HCT116 (cell line): ENCODE data around the gene FXYD4. TPM values are rescaled to one million over a fixed set of nuclear protein-coding genes. Genes with fewer than 3 reads are reported as not detected.
A peak's percentile ranks its signal among the peaks of the same experiment; 100 is the strongest.

ENCODE experiments used
- ATAC-seq: fragments of 200-7000 bp; cut with Tn5 transposase; 2 replicates; pipeline ENCODE4 v1.9.1; 2020; ENCODE audit warnings: mild to moderate bottlenecking, moderate library complexity
- BruUV-seq: library from RNA; stranded (reverse); fragments of 400-500 nt; replicated peaks from 2 replicates; lab custom pipeline; 2021; lab: Mats Ljungman, UMichigan
- CTCF ChIA-PET: fragments of 300-600 bp; sonication (Branson Sonifier 250); formaldehyde crosslinking; loops from one replicate; lab custom pipeline; 2021; ENCODE audit warnings: antibody characterized with exemption; lab: Charles Lee
- POLR2A ChIA-PET: fragments of 300-600, 350-600 bp; sonication (Branson Sonifier 250); formaldehyde crosslinking; loops from one replicate; lab custom pipeline; 2021; ENCODE audit warnings: antibody characterized with exemption; lab: Charles Lee
- RAD21 ChIA-PET, 2 experiments: fragments of 300-600 bp; sonication (Branson Sonifier 250); formaldehyde crosslinking; loops; one replicate each; lab custom pipeline; 2023; ENCODE audit warnings: low total read pairs in 2 of 2; ENCODE audit not compliant: uncharacterized antibody in 2 of 2, unreplicated experiment in 2 of 2, low non-redundant PET in 1 of 2; lab: Charles Lee
- DNase-seq: peaks from one replicate; pipeline ENCODE4 v3.0.0-alpha.2; 2010; ENCODE audit warnings: low read depth, low spot score
- H2AFZ ChIP-seq: fragments of 200-600 bp; shearing (Covaris generic), sonication (generic); 2 replicates; pipeline ENCODE4 v1.6.1; 2017; ENCODE audit warnings: low read depth, mixed run types, mixed read lengths, antibody characterized with exemption, low read length; ENCODE audit not compliant: poor library complexity, severe bottlenecking
- H3K27ac ChIP-seq: 2 replicates; pipeline ENCODE4 v1.5.1; 2012; ENCODE audit warnings: low read depth, low read length
- H3K27me3 ChIP-seq: fragments of 200-600 bp; sonication (generic); 2 replicates; pipeline ENCODE4 v1.6.1; 2016; ENCODE audit warnings: mixed run types, low read length, mixed read lengths; ENCODE audit not compliant: insufficient read depth
- H3K36me3 ChIP-seq, 2 experiments: fragments of 200-500 bp in 1 of 2; fragments of 200-600 bp in 1 of 2; sonication (Bioruptor generic) in 1 of 2; sonication (generic) in 1 of 2; 2 replicates each; pipeline versions ENCODE4 v1.5.1 to v1.6.1; 2014 to 2016; ENCODE audit warnings: low read length in 2 of 2, inconsistent platforms in 1 of 2, mixed read lengths in 1 of 2, mixed run types in 1 of 2; ENCODE audit not compliant: insufficient read depth in 2 of 2, control insufficient read depth in 1 of 2
- H3K4me1 ChIP-seq, 2 experiments: fragments of 200-600 bp in 1 of 2; sonication (generic) in 1 of 2; 2 replicates each; pipeline versions ENCODE4 v1.5.1 to v1.6.1; 2012 to 2017; ENCODE audit warnings: low read length in 2 of 2, inconsistent platforms in 1 of 2, mild to moderate bottlenecking in 1 of 2, mixed read lengths in 1 of 2, mixed run types in 1 of 2, moderate library complexity in 1 of 2; ENCODE audit not compliant: insufficient read depth in 2 of 2, control insufficient read depth in 1 of 2
- H3K4me2 ChIP-seq: fragments of 200-600 bp; sonication (generic); 2 replicates; pipeline ENCODE4 v1.6.1; 2017; ENCODE audit warnings: mixed run types, low read length, mixed read lengths
- H3K4me3 ChIP-seq, 2 experiments: fragments of 200-600 bp in 1 of 2; sonication (generic) in 1 of 2; replicated peaks in 1 of 2; 2 replicates each; pipeline ENCODE4 v1.5.1; 2011 to 2016; ENCODE audit warnings: low read length in 2 of 2, control low read depth in 1 of 2, low read depth in 1 of 2, mild to moderate bottlenecking in 1 of 2, mixed read lengths in 1 of 2, mixed run types in 1 of 2
- H3K79me2 ChIP-seq: fragments of 200-600 bp; sonication (generic); 2 replicates; pipeline ENCODE4 v1.6.1; 2017; ENCODE audit warnings: mild to moderate bottlenecking, mixed run types, low read length, moderate library complexity, mixed read lengths; ENCODE audit not compliant: insufficient read depth
- H3K9ac ChIP-seq: fragments of 200-600 bp; sonication (generic); 2 replicates; pipeline ENCODE4 v1.6.1; 2016; ENCODE audit warnings: low read length, mixed read lengths
- H3K9me2 ChIP-seq: fragments of 200-600 bp; sonication (generic), shearing (Covaris generic); 2 replicates; pipeline ENCODE4 v1.6.1; 2017; ENCODE audit warnings: mixed run types, mild to moderate bottlenecking, moderate library complexity; ENCODE audit not compliant: insufficient read depth
- H3K9me3 ChIP-seq, 2 experiments: fragments of 200-500 bp in 1 of 2; fragments of 200-600 bp in 1 of 2; sonication (Bioruptor generic) in 1 of 2; sonication (generic) in 1 of 2; 2 replicates each; pipeline ENCODE4 v1.6.1; 2014 to 2017; ENCODE audit warnings: low read length in 2 of 2, mixed read lengths in 2 of 2, inconsistent platforms in 1 of 2, low read depth in 1 of 2, mild to moderate bottlenecking in 1 of 2, mixed run types in 1 of 2, moderate library complexity in 1 of 2; ENCODE audit not compliant: control insufficient read depth in 1 of 2, insufficient read depth in 1 of 2
- H4K20me1 ChIP-seq: fragments of 200-600 bp; sonication (generic), shearing (Covaris generic); 2 replicates; pipeline ENCODE4 v1.6.1; 2017; ENCODE audit warnings: mixed run types, mild to moderate bottlenecking, moderate library complexity; ENCODE audit not compliant: insufficient read depth
- EGR1 ChIP-seq: IDR thresholded peaks from 2 replicates; pipeline ENCODE4 v1.6.1; 2012; ENCODE audit warnings: low read depth
- EZH2 ChIP-seq: fragments of 200-600 bp; sonication (generic); IDR thresholded peaks from 2 replicates; pipeline ENCODE4 v1.6.1; 2017; ENCODE audit warnings: antibody characterized with exemption, mixed run types
- FOSL1 ChIP-seq: IDR thresholded peaks from 2 replicates; pipeline ENCODE4 v1.6.1; 2012; ENCODE audit warnings: low read depth
- JUND ChIP-seq: IDR thresholded peaks from 2 replicates; pipeline ENCODE4 v1.6.1; 2012
- POLR2A ChIP-seq: IDR thresholded peaks from 2 replicates; pipeline ENCODE4 v1.7.0; 2011; ENCODE audit warnings: borderline replicate concordance; ENCODE audit not compliant: insufficient read depth, insufficient read length; ENCODE audit errors: extremely low read depth
- SP1 ChIP-seq: IDR thresholded peaks from 2 replicates; pipeline ENCODE4 v1.6.1; 2012; ENCODE audit warnings: low read depth
- SRF ChIP-seq: IDR thresholded peaks from 2 replicates; pipeline ENCODE4 v1.6.1; 2012; ENCODE audit warnings: low read depth
- TCF7L2 ChIP-seq: IDR thresholded peaks from 2 replicates; pipeline ENCODE4 v1.7.0; 2011; ENCODE audit warnings: borderline replicate concordance, inconsistent platforms; ENCODE audit not compliant: insufficient read depth, insufficient read length; ENCODE audit errors: extremely low read depth
- ZFX ChIP-seq: fragments of 450-650 bp; IDR thresholded peaks from 2 replicates; pipeline ENCODE4 v1.6.1; 2017
- ZNF274 ChIP-seq: fragments of 200-500 bp; sonication (Bioruptor generic); IDR thresholded peaks from 2 replicates; pipeline ENCODE4 v1.6.1; 2014; ENCODE audit warnings: mild to moderate bottlenecking, low read depth, low read length, inconsistent platforms
- intact Hi-C: fragments of 100-400 bp; cut with micrococcal nuclease; formaldehyde crosslinking; loops from 2 replicates; pipeline ENCODE4 v1.10.0; 2022
- total RNA-seq: library from RNA; stranded (reverse); gene quantifications from one replicate; pipeline ENCODE4 v1.2.1, GENCODE V29; 2021; ENCODE audit not compliant: unreplicated experiment
- TF ChIP-seq, protein P1 (sequence below), 3 experiments: fragments of 200-600 bp in 1 of 3; sonication (generic) in 1 of 3; IDR thresholded peaks in 2 of 3; conservative IDR thresholded peaks in 1 of 3; 2 replicates each; pipeline ENCODE4 v1.5.1; 2012 to 2017; ENCODE audit warnings: low read depth in 2 of 3, low read length in 2 of 3, antibody characterized with exemption in 1 of 3, borderline replicate concordance in 1 of 3, control low read depth in 1 of 3, mild to moderate bottlenecking in 1 of 3, mixed read lengths in 1 of 3, mixed run types in 1 of 3, moderate library complexity in 1 of 3; ENCODE audit not compliant: insufficient read depth in 1 of 3

Gene FXYD4
- total RNA-seq, 1 experiment from 2014 or later: 0.71 TPM

DNA sequence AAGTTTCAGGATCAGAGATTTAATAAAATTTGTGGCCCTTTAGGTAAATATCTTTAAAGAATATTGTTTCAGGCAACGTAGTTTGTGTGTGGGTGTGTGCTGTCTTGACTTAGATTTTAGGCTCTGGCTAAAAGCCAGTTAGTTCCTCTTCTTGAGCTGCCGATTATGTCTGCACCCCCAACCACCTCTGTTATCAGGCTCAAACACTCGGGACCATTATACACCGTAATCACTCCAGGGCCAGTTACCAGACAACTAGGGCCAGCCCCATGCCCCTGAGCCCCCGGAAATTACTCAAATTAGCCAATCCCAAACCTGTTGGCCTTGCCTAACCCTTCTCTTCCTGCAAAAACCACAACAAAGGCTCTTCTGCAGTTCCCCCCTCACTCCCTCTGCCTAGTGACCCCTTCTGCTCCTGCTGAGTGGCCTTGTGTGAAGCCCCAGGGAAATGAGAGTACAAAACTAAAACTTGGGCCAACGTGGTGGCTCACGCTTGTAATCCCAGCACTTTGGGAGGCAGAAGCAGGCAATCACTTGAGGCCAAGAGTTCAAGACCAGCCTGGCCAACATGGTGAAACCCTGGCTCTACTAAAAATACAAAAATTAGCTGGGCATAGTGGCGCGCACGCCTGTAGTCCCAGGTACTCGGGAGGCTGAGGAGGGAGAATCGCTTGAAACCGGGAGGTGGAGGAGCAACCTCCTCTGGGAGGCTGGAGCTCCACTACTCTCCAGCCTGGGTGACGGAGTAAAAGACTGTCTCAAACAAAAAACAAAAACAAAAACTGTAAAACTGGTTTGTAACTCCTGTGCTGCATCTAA, 46.7 kb downstream of the FXYD4 start:
- Histone ChIP-seq H2AFZ (peak overlapping the region; percentile 69), H3K27ac (peak overlapping the region; percentile 36; the same call in 1 of the 2 replicates), H3K9ac (peak overlapping the region; percentile 12), H3K4me2 (peak overlapping the region; percentile 63), H3K9me3 (no peaks in the 10 kb centered on the region), H3K27me3 (no peaks in the 10 kb centered on the region), H3K79me2 (no peaks in the 10 kb centered on the region), H3K4me1 (peaks cover 33 to 44% of the 10 kb centered on the region in 2 experiments), H3K9me2 (no peaks in the 10 kb centered on the region), H4K20me1 (no peaks in the 10 kb centered on the region), H3K36me3 (no peaks in the 10 kb centered on the region), H3K4me3 (0 out of 4 replicates have a peak overlapping the region, but pooled peaks of 1 of the 2 experiments have one; percentile 2)
- ATAC-seq (peak; percentile 15; the same call in 1 of the 2 replicates), DNase-seq (no peak)
- CTCF ChIA-PET: no interaction called here
- peak; percentile 88 for TF ChIP-seq TCF7L2
- TF ChIP-seq, protein P1, sequence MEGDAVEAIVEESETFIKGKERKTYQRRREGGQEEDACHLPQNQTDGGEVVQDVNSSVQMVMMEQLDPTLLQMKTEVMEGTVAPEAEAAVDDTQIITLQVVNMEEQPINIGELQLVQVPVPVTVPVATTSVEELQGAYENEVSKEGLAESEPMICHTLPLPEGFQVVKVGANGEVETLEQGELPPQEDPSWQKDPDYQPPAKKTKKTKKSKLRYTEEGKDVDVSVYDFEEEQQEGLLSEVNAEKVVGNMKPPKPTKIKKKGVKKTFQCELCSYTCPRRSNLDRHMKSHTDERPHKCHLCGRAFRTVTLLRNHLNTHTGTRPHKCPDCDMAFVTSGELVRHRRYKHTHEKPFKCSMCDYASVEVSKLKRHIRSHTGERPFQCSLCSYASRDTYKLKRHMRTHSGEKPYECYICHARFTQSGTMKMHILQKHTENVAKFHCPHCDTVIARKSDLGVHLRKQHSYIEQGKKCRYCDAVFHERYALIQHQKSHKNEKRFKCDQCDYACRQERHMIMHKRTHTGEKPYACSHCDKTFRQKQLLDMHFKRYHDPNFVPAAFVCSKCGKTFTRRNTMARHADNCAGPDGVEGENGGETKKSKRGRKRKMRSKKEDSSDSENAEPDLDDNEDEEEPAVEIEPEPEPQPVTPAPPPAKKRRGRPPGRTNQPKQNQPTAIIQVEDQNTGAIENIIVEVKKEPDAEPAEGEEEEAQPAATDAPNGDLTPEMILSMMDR (IDR thresholded peaks at IDR 0.05 in 2 of 3, conservative IDR thresholded peaks at IDR 0.05 in 1 of 3; ENCODE audit: borderline replicate concordance in 1 of 3, insufficient read depth in 1 of 3, low read depth in 2 of 3, low read length in 2 of 3): no peak
- BruUV-seq: no TSS peak
- intact Hi-C loops: loop anchor here (1.0 kb wide), 1 partner anchor 9 kb away; the partner anchor contains the start of gene HNRNPF
- POLR2A ChIA-PET: interaction anchor here (0.9 to 1.1 kb wide), 2 partner anchors 9 to 10 kb away, joined by 3 read pairs; no protein-coding TSS in a partner anchor
- RAD21 ChIA-PET: no interaction called here

DNA sequence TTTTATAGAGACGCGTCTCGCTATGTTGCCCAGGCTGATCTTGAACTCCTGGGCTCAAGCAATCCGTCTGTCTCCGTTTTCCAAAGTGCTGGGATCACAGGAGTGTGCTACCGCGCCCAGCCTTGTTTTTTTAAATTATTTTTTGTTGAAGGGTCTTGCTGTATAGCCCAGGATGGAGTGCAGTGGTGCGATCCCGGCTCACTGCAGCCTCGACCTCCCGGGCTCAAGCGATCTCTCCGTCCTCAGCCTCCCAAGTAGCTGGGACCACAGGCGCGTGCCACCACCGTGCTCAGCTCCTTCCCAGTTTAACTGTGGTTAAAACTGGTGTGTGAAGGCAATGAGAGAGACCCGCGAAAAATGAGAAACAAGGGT, 48.5 kb downstream of the FXYD4 start:
- no peaks in the 10 kb centered on the region for H4K20me1 ChIP-seq
- POLR2A ChIA-PET: interaction anchor here (0.6 to 1.2 kb wide), 2 partner anchors 16 to 41 kb away, joined by 3 to 4 read pairs; no protein-coding TSS in a partner anchor
- RAD21 ChIA-PET: no interaction called here
- peak overlapping the region; percentile 69 for H3K9ac ChIP-seq
- intact Hi-C loops: no loop called here
- peak; percentile 10 for ATAC-seq
- peaks cover 33 to 44% of the 10 kb centered on the region in 2 experiments for H3K4me1 ChIP-seq
- H3K9me2 ChIP-seq: no peaks in the 10 kb centered on the region
- peak overlapping the region; percentile 76 for H3K4me2 ChIP-seq
- H3K27ac ChIP-seq: peak overlapping the region; percentile 90
- no peaks in the 10 kb centered on the region for H3K9me3 ChIP-seq
- no peak for DNase-seq
- CTCF ChIA-PET: no interaction called here
- no peak overlapping the region for H2AFZ ChIP-seq
- H3K4me3 ChIP-seq: peak overlapping the region in 1 of 2 experiments; percentile 55; a peak in 1 of 4 replicates
- no peaks in the 10 kb centered on the region for H3K36me3 ChIP-seq
- H3K79me2 ChIP-seq: no peaks in the 10 kb centered on the region
- BruUV-seq: no TSS peak
- H3K27me3 ChIP-seq: no peaks in the 10 kb centered on the region
- TF ChIP-seq ZFX: no peak
- TF ChIP-seq SRF: no peak
- TF ChIP-seq JUND: no peak
- no peak for TF ChIP-seq TCF7L2
- TF ChIP-seq POLR2A: no peak
- TF ChIP-seq ZNF274: no peak
- TF ChIP-seq, protein P1 (IDR thresholded peaks at IDR 0.05 in 2 of 3, conservative IDR thresholded peaks at IDR 0.05 in 1 of 3; ENCODE audit: borderline replicate concordance in 1 of 3, insufficient read depth in 1 of 3, low read depth in 2 of 3, low read length in 2 of 3): no peak
- TF ChIP-seq EZH2: no peak
- no peak for TF ChIP-seq EGR1
- TF ChIP-seq SP1: no peak
- no peak for TF ChIP-seq FOSL1
